ENCODE results near the gene WDR37. TPM values are rescaled to one million over a fixed set of nuclear protein-coding genes. Genes with fewer than 3 reads are reported as not detected.

WDR37 gene
- total and polyA plus RNA-seq, 10 of the 15 experiments (the other 5 are each of a cell fraction or from before 2014, with no cell fraction given), result 1.9 to 11.1 (median 7.1) TPM

DNA sequence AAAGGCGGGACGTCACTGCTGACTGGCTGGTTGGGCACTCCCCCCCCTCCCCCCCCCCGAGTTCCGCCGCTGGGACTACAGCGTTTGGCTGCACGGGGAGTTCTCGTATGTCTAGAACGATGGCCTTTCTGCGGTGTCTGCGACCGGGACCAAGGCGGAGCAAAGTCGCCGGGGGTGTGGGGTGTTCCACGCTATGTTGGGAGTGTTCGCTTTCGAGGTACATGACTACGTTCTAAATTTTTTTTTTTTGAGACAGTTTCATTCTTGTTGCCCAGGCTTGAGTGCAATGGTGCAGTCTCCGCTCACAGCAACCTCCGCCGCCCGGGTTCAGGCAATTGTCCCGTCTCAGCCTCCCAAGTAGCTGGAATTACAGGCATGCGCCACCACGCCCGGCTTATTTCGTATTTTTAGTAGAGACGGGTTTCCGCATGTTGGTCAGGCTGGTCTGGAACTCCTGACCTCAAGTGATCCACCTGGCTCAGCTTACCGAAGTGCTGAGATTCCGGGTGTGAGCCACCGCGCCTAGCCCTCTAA, 6.7 kb upstream of the WDR37 start (continued):
- peak; percentile 75 for TF ChIP-seq NKRF (conservative IDR thresholded peaks at IDR 0.05)
- 0 out of 3 replicates have a peak, but pooled peaks of 1 of the 2 experiments have one; percentile 37 for TF ChIP-seq EGR1 (IDR thresholded peaks at IDR 0.05; ENCODE audit: borderline replicate concordance in 1 of 2, low read depth in 2 of 2, low read length in 2 of 2)
- TF ChIP-seq ZZZ3 (IDR thresholded peaks at IDR 0.05; ENCODE audit: control insufficient read depth, insufficient read length, low read depth), result no peak
- no peak for TF ChIP-seq JUND (IDR thresholded peaks at IDR 0.05; ENCODE audit: low read depth, low read length)
- TF ChIP-seq NR2C2 (IDR thresholded peaks at IDR 0.05; ENCODE audit: borderline replicate concordance, control insufficient read depth, insufficient read length, low read depth), result no peak
- 0 out of 2 replicates have a peak, but pooled peaks have one; percentile 14 for TF ChIP-seq YBX1 (IDR thresholded peaks at IDR 0.05)
- no peak for TF ChIP-seq ZNF217 (IDR thresholded peaks at IDR 0.05)
- no peak for TF ChIP-seq FOS (IDR thresholded peaks at IDR 0.05; ENCODE audit: borderline replicate concordance, extremely low read depth, insufficient read length)
- TF ChIP-seq BRCA1 (IDR thresholded peaks at IDR 0.05; ENCODE audit: low read depth, low read length), result no peak
- TF ChIP-seq BCL11A (IDR thresholded peaks at IDR 0.05; ENCODE audit: low read depth, low read length), result 0 out of 2 replicates have a peak, but pooled peaks have one; percentile 1
- TF ChIP-seq MYB (IDR thresholded peaks at IDR 0.05; ENCODE audit: borderline replicate concordance, low read depth, low read length), result no peak
- peak; percentile 39; the same call in 1 of the 2 replicates for TF ChIP-seq TAF1 (IDR thresholded peaks at IDR 0.05; ENCODE audit: borderline replicate concordance, low read depth, low read length)
- TF ChIP-seq, protein P1, sequence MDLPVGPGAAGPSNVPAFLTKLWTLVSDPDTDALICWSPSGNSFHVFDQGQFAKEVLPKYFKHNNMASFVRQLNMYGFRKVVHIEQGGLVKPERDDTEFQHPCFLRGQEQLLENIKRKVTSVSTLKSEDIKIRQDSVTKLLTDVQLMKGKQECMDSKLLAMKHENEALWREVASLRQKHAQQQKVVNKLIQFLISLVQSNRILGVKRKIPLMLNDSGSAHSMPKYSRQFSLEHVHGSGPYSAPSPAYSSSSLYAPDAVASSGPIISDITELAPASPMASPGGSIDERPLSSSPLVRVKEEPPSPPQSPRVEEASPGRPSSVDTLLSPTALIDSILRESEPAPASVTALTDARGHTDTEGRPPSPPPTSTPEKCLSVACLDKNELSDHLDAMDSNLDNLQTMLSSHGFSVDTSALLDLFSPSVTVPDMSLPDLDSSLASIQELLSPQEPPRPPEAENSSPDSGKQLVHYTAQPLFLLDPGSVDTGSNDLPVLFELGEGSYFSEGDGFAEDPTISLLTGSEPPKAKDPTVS (IDR thresholded peaks at IDR 0.05; ENCODE audit: low read depth, low read length), result no peak
- no peak for TF ChIP-seq CBX5 (IDR thresholded peaks at IDR 0.05; ENCODE audit: low read depth)
- TF ChIP-seq SMC3 (IDR thresholded peaks at IDR 0.05; ENCODE audit: borderline replicate concordance, low read length), result no peak
- TF ChIP-seq ZNF384 (IDR thresholded peaks at IDR 0.05; ENCODE audit: borderline replicate concordance, low read depth, low read length), result no peak; the same call in 1 of the 2 replicates
- no peak for TF ChIP-seq RELA (IDR thresholded peaks at IDR 0.05; ENCODE audit: borderline replicate concordance, partially characterized antibody)
- no peak for TF ChIP-seq BACH1 (IDR thresholded peaks at IDR 0.05; ENCODE audit: borderline replicate concordance)
- TF ChIP-seq FOXK2 (IDR thresholded peaks at IDR 0.05), result no peak; the same call in 1 of the 2 replicates
- no peak for TF ChIP-seq BCL3 (IDR thresholded peaks at IDR 0.05; ENCODE audit: borderline replicate concordance, insufficient read depth, low read depth, low read length, poor library complexity, severe bottlenecking)
- TF ChIP-seq MEF2A (IDR thresholded peaks at IDR 0.05; ENCODE audit: insufficient read depth, low read depth, low read length), result no peak; the same call in 1 of the 2 replicates
- no peak for TF ChIP-seq CHD1 (IDR thresholded peaks at IDR 0.05; ENCODE audit: low read depth, low read length)
- no peak for TF ChIP-seq SRF (IDR thresholded peaks at IDR 0.05; ENCODE audit: low read depth in 2 of 2, low read length in 2 of 2)
- no peak for TF ChIP-seq SUZ12 (IDR thresholded peaks at IDR 0.05; ENCODE audit: unreplicated experiment)
- TF ChIP-seq CBFB (IDR thresholded peaks at IDR 0.05; ENCODE audit: low read depth), result 0 out of 2 replicates have a peak, but pooled peaks have one; percentile 8
- TF ChIP-seq CREM (IDR thresholded peaks at IDR 0.05; ENCODE audit: low read depth), result no peak
- TF ChIP-seq MTA2 (IDR thresholded peaks at IDR 0.05; ENCODE audit: low read depth), result no peak
- TF ChIP-seq PAX8 (IDR thresholded peaks at IDR 0.05), result no peak

All from GM12878 (cell line).